ENCODE results near the gene ALKBH3.

ALKBH3 gene

GRCh38 chr11:43968719-43969118, 88.1 kb downstream of the ALKBH3 start:
- no peak for DNase-seq

GRCh38 chr11:43969543-43969942, 88.9 kb downstream of the ALKBH3 start:
- DNase-seq = peak; percentile 58
